GM12801 (cell line): Measurements from ENCODE around the gene STAM.

Experiments
- CTCF ChIP-seq: IDR thresholded peaks from one replicate; pipeline ENCODE4 v1.5.1; 2011; ENCODE audit warnings: control low read depth; ENCODE audit not compliant: insufficient read length; ENCODE audit errors: extremely low read depth

The STAM gene

GRCh38 chr10:17758896-17759295, 114.9 kb downstream of the STAM start:
- no peak for TF ChIP-seq CTCF

GRCh38 chr10:17764142-17764541, 120.2 kb downstream of the STAM start:
- TF ChIP-seq CTCF, result no peak

- no peak for TF ChIP-seq CTCF
These were observed 121.7 kb downstream of the STAM start for GRCh38 chr10:17765602-17766001.
